Fibroblast of mammary gland (primary cell): ENCODE results near the gene PTPRK.

Experiments
- DNase-seq: peaks from one replicate; pipeline ENCODE4 v3.0.0-alpha.2; 2010; ENCODE audit warnings: low read depth
- H3K4me3 ChIP-seq: 2 replicates; pipeline ENCODE4 v1.5.1; 2011; ENCODE audit warnings: low read depth, mild to moderate bottlenecking, low read length, moderate library complexity; ENCODE audit not compliant: control insufficient read depth
- TF ChIP-seq, protein P1 (sequence below): conservative IDR thresholded peaks from 2 replicates; pipeline ENCODE4 v1.5.1; 2011; ENCODE audit warnings: low read depth, low read length, inconsistent platforms; ENCODE audit not compliant: control insufficient read depth, insufficient read depth

Gene PTPRK

DNA sequence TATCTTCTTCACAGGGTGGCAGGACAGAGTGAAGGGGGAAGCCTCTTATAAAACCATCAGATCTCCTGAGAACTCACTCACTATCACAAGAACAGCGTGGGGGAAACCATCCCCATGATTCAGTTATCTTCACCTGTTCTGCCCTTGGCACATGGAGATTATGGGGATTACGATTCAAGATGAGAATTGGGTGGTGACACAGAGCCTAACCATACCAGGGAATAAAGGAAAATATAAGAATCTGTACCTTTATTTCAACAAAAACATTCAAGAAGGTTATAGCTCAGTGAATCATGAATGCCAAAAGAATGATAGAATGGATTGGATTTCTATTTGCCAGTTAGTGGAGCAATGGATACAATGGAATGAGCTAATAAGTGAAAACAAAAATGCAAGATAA is 214.4 kb downstream of the PTPRK start:
- TF ChIP-seq, protein P1, sequence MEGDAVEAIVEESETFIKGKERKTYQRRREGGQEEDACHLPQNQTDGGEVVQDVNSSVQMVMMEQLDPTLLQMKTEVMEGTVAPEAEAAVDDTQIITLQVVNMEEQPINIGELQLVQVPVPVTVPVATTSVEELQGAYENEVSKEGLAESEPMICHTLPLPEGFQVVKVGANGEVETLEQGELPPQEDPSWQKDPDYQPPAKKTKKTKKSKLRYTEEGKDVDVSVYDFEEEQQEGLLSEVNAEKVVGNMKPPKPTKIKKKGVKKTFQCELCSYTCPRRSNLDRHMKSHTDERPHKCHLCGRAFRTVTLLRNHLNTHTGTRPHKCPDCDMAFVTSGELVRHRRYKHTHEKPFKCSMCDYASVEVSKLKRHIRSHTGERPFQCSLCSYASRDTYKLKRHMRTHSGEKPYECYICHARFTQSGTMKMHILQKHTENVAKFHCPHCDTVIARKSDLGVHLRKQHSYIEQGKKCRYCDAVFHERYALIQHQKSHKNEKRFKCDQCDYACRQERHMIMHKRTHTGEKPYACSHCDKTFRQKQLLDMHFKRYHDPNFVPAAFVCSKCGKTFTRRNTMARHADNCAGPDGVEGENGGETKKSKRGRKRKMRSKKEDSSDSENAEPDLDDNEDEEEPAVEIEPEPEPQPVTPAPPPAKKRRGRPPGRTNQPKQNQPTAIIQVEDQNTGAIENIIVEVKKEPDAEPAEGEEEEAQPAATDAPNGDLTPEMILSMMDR, result no peak
- no peak overlapping the region for H3K4me3 ChIP-seq
- no peak for DNase-seq

DNA sequence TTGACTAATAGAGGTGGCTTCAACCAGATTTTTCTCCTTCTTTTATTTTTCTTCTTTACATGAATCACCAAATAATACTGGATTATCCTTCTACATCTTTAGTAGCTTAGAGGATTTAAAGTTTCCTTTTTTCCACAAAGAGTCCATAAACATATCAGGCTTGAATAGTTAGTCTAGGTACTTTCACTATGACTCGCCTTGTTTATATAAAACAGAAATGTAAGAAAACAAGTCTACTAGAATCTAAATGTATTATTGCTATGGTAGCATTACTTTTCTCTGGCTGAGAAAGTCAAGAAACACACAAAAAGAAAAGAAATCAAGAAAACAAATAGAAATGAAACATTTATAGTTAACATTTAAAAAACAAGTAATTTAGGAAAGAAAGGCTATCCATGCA is 215.2 kb downstream of the PTPRK start:
- peak; percentile 15 for DNase-seq
- TF ChIP-seq, protein P1, result no peak
- no peak overlapping the region for H3K4me3 ChIP-seq

DNA sequence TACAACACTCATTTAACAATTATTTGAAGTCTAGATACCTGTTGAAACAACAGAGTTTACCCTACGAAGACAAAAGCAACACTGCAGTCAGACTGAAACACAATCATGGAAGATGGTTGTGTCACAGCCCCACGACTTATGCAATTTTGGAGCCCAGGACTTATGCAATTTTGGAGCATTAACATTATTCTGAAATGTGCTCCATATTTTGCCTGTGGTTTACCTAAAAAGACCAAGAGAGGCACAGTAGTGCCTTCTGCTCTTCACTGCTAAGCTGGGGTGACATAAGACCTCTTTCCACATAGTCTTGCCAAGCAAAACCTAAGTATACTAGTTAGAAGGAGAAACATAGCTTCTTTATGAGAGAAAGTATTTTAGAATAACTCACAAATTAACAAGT is 216.5 kb downstream of the PTPRK start:
- peak; percentile 2 for DNase-seq
- no peak overlapping the region for H3K4me3 ChIP-seq
- TF ChIP-seq, protein P1, result no peak

DNA sequence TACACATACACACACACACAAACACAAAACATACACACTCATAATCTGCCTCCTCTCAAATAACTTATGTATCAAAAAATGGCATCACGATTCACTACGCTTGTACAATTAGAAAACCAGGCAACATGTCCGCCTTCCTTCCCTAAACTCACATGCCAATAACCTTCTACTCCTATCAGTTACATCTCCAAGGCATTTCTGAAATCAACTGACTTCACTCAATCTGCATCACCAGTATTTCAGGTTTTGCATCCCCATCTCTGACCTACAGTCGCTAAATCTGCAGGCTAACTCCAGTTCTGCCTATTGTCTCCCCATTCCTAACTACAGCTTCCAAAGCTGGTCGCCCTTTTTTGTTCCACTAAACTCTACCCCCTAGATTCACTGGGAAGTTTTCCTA is 217.5 kb downstream of the PTPRK start:
- TF ChIP-seq, protein P1, result no peak
- H3K4me3 ChIP-seq, result no peak overlapping the region
- DNase-seq, result no peak

DNA sequence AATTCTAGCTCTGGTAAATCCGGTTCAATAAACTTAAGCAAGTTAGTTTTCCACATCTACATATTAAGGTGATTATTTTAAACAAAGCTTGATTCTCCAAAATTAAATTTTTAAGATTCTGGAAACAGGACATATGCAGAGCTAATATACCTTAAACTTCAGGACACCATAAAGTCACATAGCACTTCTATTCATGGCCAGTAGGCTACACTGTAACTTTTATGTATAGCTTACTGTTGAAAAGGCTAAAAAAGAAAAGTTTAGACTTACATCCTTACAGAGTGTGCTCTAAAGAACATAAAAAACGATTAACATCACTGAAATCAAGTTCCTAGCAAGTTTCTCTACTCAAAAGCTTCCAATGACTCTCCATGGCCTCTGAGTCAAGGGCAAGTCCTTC is 224.7 kb downstream of the PTPRK start:
- no peak overlapping the region for H3K4me3 ChIP-seq
- TF ChIP-seq, protein P1, result peak; percentile 28
- no peak for DNase-seq

DNA sequence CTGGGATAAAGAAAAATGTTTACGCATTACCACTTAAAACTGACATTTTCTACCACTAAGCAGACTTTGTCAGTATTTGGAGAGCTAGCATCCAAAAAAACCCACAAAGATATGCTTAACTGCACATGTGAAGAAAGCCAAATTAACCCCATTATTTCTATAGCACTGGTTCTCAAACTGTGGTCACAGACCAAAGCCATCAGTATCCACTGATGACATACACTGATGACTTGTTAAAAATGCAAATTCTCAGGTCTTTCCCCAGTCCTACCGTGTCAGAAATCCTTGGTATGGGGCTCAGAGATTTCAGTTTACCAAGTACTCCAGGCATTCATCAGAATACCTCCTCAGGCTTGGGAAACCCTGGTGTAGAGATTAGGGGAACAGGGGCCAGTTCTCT is 230.2 kb downstream of the PTPRK start:
- no peak overlapping the region for H3K4me3 ChIP-seq
- TF ChIP-seq, protein P1, result no peak
- DNase-seq, result no peak

DNA sequence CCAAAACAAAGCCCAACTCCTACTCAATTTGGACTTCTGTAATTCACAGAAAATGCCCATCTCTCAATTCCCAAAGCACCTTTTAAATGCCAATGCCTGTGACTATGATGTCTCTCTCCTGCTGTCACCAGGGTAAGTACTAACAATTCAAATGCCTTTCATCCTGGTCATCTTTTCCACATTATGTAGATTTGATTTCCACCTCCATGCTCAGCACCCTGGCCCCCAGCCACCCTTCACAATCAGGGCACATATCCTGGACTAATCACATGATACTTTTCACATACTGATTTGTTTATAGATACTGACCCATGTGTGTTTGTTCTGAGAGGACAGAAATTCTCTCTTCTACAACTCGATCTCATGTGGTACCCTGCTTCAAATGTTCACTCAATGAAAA is 236.3 kb downstream of the PTPRK start:
- no peak for DNase-seq
- H3K4me3 ChIP-seq, result no peak overlapping the region
- TF ChIP-seq, protein P1, result no peak
